Subcutaneous adipose tissue (tissue), 4 donors: ENCODE results near the gene DNM3. TPM values are rescaled to one million over a fixed set of nuclear protein-coding genes. Genes with fewer than 3 reads are reported as not detected.

Experiments used
- total RNA-seq, 4 donors: library from RNA; depleted of rRNA; stranded (reverse); fragments of >200 nt; gene quantifications; one replicate each; pipeline ENCODE4 v1.1.0, GENCODE V29; 2016
- TF ChIP-seq, protein P1 (sequence below): fragments of 450-650 bp; IDR thresholded peaks from one replicate; pipeline ENCODE4 v1.5.1; 2016; ENCODE audit warnings: low read depth, mild to moderate bottlenecking, control low read depth, antibody characterized with exemption, moderate library complexity

DNM3 gene
- total RNA-seq, 4 donors from 2014 or later = 4.1 to 8.8 (median 7.6) TPM

DNA sequence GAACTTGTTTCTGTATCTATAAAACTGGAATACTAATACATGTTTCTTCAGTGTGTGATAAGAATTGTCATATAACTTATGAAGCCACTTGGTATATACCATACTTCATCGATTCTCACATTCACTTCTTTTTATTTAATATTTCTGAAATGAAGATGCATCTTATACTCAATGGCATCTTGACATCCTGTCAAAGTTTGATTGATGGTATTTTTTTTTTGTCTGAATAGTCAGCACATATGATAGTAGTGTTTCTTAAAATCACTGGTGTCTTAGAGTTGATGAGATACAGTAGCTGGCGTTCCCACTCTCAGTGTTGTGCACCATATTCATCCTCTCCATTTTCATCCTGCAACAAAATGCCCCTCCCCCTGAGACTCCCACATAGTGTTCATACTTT is 544.7 kb downstream of the DNM3 start:
- TF ChIP-seq, protein P1, sequence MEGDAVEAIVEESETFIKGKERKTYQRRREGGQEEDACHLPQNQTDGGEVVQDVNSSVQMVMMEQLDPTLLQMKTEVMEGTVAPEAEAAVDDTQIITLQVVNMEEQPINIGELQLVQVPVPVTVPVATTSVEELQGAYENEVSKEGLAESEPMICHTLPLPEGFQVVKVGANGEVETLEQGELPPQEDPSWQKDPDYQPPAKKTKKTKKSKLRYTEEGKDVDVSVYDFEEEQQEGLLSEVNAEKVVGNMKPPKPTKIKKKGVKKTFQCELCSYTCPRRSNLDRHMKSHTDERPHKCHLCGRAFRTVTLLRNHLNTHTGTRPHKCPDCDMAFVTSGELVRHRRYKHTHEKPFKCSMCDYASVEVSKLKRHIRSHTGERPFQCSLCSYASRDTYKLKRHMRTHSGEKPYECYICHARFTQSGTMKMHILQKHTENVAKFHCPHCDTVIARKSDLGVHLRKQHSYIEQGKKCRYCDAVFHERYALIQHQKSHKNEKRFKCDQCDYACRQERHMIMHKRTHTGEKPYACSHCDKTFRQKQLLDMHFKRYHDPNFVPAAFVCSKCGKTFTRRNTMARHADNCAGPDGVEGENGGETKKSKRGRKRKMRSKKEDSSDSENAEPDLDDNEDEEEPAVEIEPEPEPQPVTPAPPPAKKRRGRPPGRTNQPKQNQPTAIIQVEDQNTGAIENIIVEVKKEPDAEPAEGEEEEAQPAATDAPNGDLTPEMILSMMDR = no peak

DNA sequence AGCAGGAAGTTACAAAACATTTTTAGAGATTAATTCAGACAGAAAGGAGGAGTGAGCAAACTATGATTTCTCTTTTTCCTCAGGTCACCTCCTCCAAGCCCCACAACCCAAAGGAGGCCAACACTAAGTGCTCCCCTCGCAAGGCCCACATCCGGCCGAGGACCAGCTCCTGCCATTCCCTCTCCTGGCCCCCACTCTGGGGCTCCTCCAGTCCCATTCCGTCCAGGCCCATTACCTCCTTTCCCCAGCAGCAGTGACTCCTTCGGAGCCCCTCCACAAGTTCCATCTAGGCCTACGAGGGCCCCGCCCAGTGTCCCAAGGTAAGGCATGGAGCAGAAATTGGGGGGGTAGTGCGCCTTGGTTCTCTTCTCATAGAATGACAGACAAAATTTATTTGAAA is 547.2 kb downstream of the DNM3 start:
- TF ChIP-seq, protein P1 = no peak

DNA sequence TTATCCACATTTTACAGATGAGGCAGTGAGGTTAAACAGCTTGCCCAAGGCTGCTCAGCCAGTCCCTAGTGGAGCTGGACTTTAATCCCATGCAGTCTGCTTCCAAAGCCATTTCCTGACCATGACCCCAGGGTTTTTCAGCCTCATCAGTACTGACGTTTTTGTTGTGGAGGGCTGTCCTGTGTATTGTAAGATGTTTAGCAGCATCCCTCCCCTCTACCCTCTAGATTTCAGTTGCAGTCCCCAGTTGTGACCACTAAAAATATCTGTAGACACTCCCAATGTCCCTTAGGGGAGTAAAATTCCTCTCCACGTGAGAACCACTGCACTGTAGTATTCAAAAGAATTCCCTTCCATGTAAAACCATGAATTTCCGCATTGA is 549.0 kb downstream of the DNM3 start:
- TF ChIP-seq, protein P1 = no peak

DNA sequence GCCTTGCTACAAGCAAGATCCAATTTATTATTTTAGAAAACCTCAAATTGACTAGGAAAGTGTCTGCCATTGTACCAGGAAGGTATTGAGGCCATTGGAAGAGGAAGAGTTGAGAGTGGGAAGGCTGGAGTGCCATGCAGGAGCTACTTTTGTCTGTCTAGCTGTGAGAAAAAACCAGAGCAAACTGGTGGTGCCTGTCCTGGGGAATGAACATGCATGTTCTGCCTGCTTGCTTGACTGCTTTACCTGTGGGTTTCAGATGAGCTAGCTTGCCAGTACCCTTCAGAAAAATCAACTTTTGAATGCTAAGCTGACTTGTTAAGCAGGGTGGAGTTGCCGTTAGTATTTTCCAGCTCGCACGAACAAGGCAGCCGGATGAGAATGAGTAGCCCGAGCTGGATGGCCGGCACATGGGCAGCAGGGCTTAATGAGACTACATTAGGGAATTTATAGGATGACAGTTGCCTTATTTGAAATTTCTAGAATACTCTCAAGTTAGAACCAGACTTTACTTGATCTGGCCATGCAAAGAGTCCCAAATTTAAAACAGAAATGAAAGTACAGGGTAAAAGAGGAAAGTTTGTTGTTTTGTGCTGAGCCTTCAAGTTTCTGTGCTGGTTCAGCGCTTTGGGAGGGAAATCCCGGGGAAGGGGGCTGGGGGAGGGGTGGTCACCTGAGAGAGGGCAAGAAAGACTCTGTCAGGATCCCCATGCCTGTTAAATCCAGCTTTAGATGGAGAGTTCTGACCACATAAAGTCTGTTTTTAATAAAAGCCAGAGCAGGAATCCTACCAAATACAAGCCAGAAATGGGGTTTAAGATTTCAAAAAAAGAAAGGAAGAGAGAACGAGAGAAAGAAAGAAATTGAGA is 549.6 kb downstream of the DNM3 start:
- TF ChIP-seq, protein P1 = no peak

DNA sequence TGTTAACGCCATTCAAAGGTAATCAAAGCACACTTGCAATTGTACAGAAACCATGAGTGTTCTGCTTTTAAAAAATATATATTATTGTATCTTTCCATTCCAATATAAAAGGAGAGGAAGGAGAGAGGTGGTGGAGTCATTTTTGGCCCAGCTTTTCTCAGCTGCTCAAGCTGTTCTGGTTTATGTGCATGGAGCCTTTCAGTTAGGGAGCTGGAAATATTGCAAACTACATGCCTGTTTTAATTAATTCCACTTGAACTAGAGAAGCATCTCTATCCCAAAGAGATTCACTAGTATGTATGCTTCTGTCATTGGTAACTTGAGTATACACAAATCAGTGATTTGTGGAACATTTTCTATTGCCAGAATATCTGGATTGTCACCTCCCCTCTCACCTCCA is 550.7 kb downstream of the DNM3 start:
- TF ChIP-seq, protein P1 = no peak

DNA sequence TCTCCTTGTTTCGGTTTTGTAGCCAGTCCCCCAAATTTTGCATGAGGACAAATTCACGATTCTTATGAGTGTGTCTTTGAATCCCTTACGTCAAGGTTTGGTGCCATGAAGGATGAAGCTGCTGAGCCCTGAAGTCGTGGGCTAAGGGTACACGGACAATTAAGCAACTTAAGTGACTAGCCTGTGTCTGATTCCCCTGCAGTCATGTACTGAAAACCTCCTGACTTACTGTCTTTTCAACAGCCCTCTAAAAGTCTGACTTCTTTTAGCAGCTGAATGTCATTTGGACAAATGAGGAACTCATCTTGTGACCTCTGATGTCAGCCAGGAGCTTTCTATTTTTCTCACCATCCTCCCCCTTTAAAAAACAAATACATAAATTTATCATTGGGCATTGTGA is 552.1 kb downstream of the DNM3 start:
- TF ChIP-seq, protein P1 = no peak

DNA sequence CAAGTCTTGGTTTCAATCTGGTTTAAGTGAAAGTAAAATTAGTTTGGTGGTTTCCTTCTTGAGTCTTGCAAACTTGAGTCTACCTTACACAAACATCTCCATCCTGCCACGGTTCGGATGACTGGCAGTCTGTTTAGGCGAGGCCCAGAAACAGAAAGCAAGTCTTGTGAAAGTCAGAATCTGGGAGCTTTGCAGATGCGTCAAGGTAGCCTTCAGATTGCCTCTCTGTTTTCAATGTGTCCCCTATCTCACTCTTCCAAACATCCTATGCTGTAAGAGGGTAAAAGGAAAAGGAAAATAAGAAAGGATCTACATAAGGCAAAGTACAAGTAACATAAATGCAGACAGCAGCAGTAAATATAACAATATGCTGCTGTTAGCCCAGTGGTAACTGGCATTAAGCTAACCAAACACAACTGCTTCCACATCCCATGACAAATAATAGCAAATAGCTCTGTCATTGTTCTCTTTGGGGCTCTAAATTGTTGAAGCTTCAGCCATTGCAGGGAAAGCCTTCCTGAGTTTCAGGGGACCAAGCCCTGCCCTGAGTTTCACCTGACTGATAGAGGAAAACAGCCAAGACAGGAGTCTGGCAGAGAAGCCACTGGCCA is 552.9 kb downstream of the DNM3 start:
- TF ChIP-seq, protein P1 = no peak
